HG03108 (cell line): ENCODE data around the gene TMEM187.

Source experiments
- ATAC-seq: cut with Tn5 transposase; IDR thresholded peaks from one replicate; pipeline ENCODE4 v1.9.1; 2021; ENCODE audit warnings: moderate library complexity; ENCODE audit not compliant: unreplicated experiment

Gene TMEM187

GRCh38 chrX:154018518-154019060, 46.0 kb downstream of the TMEM187 start:
- ATAC-seq = no peak

DNA sequence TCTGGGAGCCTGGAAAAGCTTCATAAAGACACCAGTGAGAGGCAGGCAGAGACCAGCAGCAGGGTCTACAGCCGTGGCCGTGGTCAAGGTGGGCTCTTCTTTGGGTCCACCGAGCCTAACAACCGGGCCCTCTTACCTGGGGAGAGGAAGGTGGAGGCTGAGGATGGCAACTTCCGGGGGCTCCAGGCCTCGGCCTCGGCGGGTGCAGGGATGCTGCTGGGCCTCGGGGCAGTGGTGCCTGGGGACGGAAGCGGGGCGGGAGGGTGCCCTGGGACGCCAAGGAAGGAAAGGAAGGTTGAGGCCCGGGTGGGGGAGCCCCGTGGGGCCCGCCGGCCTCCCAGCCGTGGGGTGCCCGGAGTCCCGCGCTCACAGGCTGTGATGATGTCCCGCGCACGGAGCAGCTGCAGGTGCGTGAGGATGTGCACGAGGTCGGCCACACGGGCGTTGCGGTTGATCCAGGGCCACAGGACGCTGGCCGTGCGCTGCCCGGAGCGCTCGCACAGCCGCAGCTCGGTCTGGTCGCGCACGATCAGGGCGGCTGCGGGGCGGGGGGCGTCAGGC, 46.6 kb downstream of the TMEM187 start:
- ATAC-seq = no peak

- ATAC-seq = peak; percentile 62
Measured at GRCh38 chrX:154019633-154020528, 47.3 kb downstream of the TMEM187 start, which contains the start of gene IRAK1. TSS of gene IRAK1 (minus strand) at chrX:154019902. CDS start at chrX:154019812, 90 bp downstream.

- no peak for ATAC-seq
Measured at GRCh38 chrX:154020536-154021115, 48.1 kb downstream of the TMEM187 start.

GRCh38 chrX:154021131-154021611, 48.6 kb downstream of the TMEM187 start:
- no peak for ATAC-seq

DNA sequence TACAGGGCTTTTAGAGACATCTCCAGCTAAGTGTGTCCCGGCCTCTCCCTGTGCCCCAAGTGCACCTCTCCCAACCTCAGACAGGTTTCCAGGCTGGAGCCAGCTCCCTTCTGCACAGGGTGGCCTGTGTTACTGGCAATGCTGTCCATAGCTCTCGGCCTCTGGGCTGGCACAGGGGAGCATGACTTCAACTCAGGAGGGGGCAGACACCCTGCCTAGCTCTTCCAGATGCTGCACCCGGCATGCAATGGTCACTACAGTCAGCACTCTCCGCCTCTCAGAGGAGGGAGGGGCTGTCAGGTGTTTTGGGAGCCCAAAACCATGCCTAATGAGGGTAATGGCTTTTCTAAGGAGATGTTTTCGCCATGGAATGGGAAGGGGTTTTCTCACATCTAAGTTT, 49.6 kb downstream of the TMEM187 start:
- ATAC-seq = no peak

- no peak for ATAC-seq
Measured at GRCh38 chrX:154023276-154024000, 50.9 kb downstream of the TMEM187 start.

DNA sequence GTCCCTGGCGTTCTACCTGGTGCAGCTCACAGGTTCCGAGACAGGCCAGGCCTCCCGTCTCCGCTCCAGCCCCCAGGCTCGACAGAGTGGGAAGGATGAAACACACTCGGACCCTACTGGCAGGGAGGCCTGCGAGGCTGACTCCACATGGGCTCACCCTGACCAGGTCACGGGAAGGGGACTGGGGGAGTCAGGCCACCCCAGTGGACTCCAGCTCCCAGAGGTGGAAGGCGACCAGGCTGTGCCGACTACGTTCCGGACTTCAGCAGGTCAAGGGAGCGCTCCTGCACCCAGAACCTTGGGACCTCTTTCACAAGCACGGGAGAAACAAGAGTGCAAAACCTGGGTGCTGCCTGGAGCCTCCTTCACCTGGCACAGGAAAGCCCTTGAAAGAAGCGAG, 51.7 kb downstream of the TMEM187 start:
- no peak for ATAC-seq

- ATAC-seq = no peak
Measured at GRCh38 chrX:154025230-154025629, 52.7 kb downstream of the TMEM187 start.

DNA sequence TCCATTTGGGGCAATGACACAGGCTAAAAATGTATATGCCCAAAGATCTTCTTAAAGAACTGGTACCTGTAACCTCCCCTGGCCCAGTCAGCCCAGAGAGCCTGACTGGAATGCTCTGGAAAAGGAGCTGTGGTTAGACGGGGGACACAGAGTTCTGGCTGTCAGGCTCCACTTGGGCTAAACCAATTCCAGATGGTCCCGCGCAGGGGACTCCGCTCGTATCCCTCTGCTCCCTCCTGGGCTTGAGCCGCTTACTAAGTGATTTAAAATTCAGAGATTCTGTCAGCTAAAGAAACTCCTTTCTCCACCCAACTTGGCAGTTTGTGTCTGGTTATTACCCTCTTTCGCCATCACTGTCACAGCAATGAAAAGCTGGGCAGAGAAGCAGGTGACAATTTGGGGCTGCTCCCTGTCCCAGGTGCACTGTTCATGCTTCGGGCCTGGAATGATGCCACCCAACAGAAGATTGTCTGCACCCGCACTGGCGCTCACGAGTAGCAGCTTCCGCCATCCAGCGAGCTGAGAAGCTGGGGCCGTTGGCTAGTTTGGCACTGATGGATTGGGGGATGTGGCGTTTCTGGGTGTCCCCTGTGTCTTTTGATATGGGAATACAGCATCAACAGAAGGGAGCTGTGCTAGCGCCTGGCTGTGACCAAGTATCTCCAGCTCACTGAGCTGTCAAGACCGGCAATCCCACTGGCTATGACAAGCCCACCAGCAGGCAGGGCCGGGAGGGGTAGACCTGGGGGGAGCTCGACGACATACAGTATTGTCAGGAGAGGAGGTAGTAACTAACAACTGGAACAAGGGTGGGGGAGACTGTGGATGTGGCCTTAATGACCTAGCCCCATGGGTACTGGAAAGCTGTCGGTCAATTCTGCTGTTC, 53.8 kb downstream of the TMEM187 start:
- ATAC-seq = no peak

DNA sequence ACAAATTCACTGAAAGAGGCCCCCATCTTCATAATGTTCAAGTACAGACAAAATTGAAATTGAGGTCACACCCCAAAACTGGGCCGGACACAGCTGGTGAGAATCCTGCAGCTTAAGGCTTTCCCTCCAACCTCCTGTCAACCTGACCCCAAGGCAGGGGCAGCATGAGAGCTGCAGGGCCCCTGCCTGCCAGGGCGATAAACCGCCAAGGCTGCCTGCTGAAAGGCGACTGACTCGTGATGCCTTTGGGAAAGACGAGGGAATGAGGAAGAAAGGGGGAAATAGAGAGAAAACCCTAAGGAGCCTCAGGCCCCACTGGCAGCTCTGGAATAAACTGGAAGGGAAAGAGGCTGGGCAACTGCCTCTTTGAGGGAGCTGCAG, 54.5 kb downstream of the TMEM187 start:
- ATAC-seq = no peak

DNA sequence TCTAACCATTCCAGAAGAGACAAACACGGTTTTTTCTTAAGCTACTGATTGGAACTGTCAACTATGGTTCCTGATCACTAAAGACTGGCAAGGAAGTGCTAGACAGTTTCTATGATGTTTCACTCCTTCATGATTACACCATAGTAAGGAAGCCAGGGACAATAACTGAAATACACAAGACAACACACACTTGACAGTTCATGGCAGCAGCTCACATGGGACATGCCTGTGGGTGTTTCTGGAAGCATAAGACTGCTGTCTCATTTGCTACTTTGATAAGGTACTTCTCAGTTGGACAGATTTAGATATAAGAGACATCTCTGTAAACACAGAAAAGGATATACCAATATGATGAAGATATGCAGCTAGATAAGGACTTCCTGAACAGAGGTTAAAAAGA, 55.4 kb downstream of the TMEM187 start:
- no peak for ATAC-seq

DNA sequence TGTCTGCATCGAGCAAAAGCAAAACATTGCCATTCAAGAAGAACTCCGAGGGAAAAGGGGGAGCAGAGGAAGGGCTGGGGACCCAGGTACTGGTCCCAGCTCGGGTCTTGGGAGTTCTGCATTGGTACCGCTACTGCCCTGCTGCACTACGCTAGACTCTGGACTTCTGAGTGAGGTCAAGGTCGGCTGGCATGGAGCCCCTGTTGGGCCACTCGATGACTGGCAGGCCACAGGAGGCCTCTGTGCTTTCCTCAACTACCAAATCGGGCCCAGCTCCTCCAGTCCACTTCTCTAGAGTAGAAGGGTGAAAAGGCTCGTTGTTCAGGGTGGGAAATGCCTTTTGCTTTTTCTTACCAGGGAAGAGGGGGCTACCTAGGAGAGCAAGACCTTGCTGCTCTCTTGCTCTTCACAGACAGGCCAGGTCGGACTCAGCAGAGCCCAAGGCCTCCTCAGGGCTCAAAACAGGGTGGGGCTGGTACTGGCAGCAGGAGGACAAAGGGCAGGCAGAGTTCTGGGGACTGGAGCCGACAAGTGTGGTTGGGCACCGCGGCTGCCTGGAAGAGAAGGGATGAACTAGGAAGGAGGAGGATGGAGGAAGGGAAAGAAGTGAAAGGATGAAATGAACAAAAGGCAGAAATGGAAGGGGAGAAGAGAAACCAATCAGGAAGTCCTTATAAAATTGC, 56.1 kb downstream of the TMEM187 start:
- no peak for ATAC-seq

GRCh38 chrX:154029439-154029838, 56.9 kb downstream of the TMEM187 start:
- no peak for ATAC-seq

- ATAC-seq = no peak
Measured at GRCh38 chrX:154030266-154030665, 57.7 kb downstream of the TMEM187 start.

DNA sequence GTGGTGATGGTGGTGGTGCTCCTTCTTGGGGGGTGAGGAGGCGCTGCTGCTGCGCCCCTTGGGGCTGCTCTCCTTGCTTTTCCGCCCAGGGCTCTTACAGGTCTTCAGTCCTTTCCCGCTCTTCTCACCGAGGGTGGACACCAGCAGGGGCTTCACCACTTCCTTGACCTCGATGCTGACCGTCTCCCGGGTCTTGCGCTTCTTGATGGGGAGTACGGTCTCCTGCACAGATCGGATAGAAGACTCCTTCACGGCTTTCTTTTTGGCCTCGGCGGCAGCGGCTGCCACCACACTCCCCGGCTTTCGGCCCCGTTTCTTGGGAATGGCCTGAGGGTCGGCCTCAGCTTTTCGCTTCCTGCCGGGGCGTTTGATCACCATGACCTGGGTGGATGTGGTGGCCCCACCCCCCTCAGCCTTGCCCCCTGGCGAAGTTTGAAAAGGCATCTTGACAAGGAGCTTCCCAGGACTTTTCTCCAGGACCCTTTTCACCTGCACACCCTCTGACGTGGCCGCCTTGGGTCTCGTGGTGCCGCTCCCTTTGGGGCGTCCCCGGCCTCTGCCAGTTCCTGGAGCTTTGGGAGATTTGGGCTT, 58.3 kb downstream of the TMEM187 start:
- ATAC-seq = no peak

- ATAC-seq = no peak
Measured at GRCh38 chrX:154032160-154032559, 59.6 kb downstream of the TMEM187 start.

DNA sequence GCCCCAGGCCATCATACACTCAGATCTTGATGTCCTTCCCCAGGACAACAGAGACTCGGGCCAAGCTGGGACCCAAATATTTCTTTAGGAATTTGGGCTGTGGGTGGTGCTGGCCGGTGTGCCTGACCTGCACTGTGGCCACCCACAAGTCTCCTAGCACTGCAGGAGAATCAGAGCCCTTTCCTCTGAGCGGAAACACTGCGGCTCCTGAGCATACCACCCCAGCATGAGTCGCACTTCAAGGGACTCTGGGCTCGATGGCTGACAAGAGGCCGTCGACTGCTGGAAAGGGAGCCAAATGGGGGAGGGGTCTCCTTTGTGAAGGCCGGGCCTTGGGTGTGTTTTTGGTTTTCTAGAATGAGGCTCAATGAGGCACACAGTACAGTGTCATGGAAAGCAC, 60.1 kb downstream of the TMEM187 start:
- no peak for ATAC-seq
